NCI-H128 (cell line): ENCODE data around the gene SIM1.

Experiments
- DNase-seq: peaks from one replicate; lab custom pipeline; 2025; ENCODE audit not compliant: unreplicated experiment; lab: John Stamatoyannopoulos, UW

SIM1 gene

DNA sequence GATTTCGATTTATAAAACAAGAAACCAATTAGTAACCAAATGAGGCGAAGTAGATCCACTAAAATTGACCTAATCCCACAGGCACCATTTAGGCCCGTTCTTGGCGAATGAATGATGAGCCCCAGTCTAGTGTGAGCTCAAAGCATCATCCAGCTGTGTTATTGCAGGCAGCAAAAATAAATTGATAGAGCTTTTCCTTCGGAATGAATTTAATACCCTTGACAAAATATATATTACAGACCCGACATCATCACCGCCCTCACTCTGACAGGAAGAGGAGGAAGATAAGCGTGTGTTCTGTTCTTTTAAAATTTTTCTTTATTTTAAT is 7.8 kb downstream of the SIM1 start:
- no peak for DNase-seq

DNA sequence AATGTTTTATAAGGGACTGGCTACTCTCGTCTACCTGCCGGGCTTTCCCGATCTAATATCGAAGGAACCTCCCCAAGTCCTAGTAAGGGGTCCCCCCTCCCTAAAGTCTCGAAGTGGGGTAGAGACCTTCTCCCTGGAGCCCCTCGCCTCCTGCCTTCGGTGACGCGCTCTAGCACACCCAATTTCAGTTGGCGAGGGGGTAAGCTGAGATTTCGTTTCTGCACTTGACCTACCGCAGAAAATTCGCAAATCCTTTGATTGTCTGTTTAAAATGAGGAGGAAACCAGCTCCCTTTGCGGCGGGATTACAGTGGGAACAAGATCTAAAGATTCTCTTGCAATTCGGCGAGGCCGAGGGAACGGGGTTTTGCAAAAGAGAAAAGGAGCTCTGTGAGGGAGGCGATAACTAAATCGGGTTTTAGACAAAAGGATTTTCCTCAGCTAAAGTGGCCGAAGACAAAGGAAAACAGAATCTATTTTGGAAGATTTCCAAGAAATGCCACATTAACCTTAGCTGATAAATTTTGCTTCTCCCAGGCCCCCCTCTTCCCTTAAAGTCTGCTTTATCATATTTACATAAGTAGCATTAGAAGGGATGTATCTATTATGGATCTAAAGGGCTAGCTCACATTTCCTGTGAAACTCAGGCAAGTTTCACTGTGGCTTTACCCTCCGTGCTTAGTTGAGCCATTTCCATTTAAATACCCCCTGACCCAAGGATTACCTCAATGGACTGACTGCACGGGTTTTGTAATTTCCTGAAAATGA is 8.4 kb downstream of the SIM1 start:
- DNase-seq: no peak

DNA sequence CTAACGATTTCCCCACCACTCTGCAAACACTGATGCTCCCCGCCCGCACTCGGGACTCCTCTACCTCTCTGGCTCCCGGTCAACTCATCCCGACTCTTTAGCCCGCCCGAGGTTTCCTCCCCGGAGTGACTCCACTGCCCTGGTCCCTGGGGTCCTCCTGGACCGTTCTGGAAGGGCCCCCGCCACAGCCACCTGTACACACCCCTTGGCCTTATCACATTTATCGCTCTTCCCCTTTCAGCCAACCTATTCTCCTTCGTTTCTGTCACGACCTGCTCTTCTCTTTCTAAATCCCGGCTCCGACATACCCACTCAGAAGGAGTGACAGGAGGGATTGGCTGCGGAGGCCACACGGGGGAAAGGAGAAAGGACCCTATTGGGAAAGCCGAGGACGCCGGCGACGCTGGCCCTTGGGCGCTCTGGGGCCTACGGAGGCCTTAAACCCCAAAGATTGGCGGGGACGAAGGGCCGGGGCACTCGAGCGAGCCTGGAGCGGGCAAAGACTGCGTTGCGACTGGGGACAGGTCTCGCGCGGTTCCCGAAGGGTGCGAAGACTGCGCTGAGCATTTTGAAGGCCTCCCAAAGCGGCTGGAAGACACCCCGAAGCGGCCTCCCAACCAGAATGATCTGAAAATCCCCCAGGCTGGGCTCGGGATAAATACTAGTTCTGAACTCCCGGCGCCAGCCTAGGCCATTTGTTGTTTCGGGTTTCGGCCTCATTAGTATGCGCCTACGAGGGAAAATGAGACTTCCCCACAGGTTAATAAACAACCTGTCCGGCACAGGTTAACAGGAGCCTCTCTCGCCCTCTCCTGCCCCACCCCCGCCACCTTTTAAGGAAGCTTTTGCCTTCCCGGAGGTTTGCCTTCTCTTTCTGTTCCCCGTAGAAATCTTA is 9.2 kb downstream of the SIM1 start:
- no peak for DNase-seq

DNA sequence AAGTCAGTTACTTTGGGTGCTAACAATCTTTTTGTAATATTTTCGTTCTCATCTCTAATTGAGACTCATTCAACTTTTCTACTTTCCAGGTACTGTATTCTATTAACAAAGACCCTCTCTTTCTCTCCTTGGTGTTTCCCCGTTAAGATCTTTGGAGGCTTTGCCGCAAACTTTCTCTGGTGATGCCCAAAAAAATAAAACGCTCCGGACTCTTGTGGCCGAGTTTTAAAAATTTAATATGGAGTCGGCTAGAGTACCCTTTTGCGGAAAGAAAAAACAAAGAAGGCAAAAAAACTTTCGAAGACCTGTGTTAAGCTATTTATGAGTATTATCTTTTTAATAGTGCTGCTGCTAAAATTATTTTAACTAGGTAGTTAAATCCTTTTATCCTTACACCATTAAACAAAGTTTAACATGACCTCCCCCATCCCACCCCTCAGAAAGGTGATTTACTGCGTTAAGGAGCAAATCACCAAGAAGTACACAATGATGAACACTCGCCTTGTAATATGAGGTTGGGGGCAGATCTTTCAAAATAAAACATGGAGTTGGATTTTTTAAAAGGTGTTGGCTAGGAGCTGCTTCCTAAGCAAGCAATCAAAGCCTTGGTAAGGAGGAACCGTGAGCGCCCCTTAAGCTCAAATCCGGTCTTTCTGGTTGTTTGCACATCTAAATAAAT is 10.0 kb downstream of the SIM1 start:
- no peak for DNase-seq

DNA sequence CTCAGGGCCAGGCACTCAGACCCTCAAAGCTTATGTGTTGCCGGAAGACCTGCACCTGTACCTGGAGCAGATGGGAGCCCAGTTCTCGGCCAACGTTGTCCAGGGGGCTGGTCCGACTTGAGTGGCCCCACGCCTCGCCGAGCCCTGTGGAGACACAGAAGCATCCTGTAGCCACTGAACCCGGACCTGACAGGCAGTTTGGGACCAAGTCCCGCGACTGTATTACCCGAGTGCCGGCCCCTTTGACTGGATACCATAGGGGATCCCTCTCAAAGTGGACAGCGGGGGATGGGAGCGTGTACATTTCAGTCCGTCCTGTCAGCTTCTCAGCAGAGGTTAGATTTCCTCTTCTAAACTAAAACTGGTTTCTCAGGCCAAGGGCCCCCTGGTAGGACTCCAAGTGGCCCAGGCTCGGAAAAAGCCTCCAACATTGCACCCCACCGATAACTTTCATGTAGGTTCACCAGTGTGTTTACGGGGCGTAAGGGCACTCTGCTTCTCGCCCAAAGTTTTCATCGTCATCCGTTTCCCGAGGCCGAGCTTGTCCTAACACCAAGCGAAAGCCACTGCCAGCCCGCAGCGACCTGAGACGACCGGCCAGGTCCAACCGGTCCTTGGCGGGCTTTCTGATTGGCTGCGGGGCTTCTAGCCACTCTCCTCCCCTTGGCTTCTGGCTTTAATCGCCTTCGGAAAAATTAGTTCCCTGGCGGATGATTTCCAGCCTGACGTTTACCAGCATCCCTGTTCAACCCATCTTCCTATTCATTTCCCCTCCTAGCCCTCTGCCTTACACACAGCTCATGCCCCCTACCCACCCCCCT is 10.8 kb downstream of the SIM1 start:
- no peak for DNase-seq

DNA sequence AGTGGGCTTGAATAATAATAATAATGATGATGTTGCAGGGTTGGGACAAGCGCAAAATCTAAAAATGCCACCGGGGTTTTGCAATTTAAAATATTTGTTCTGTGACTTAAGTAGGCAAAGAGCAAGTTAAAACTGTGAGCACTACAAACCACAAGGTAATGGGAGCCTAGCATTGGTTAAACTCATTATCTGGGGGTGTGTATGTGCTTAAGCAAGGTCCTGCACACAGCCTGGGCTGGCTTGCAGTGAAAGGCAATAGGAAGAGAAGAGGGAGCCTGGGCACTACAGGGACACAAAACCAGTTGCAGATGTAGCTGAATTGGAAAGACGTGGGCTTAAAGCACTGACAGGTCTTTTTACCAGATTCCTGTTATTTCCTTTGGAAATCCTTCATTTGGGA is 11.7 kb downstream of the SIM1 start:
- no peak for DNase-seq

DNA sequence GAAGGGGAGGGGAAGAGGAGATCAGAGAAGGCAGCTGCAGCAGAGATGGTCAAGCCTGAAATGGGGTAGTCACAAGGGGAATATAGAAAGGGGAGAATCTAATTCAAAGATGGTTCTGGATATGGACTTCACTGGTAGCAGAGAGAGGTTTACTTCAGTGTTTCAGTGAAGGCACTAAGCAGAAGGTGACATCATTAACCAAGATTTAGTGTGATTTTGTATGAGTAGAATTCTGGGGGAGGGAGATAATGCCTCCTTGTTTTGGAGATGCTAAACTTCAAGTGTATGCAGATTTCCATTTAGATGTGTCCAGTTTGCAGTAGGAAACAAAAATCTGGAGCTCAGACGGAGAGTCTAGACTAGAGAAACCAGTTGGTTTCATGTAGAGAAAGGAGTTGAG is 13.1 kb downstream of the SIM1 start:
- no peak for DNase-seq

DNA sequence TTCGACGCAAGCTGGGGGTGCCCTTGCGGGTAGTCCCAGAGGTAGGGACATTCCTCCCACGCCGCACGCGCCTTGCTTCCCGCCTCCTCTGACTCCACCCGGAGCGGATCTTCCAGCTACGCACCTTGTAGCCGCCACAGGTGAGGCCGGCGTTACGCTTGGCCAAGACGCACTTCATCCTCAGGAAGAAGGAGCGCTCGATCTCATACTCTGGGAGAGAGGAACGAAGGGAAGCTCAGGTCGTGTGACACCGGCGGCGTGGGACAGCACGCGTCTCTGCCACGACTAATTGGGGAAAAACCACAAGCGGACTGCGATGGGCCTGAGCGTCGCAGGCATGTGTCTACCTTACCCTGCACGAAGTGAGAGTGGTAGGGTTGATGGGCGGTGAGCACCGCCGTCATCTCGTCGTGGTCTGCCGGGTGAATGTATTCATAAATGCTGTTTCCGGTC is 15.5 kb downstream of the SIM1 start:
- DNase-seq: no peak

DNA sequence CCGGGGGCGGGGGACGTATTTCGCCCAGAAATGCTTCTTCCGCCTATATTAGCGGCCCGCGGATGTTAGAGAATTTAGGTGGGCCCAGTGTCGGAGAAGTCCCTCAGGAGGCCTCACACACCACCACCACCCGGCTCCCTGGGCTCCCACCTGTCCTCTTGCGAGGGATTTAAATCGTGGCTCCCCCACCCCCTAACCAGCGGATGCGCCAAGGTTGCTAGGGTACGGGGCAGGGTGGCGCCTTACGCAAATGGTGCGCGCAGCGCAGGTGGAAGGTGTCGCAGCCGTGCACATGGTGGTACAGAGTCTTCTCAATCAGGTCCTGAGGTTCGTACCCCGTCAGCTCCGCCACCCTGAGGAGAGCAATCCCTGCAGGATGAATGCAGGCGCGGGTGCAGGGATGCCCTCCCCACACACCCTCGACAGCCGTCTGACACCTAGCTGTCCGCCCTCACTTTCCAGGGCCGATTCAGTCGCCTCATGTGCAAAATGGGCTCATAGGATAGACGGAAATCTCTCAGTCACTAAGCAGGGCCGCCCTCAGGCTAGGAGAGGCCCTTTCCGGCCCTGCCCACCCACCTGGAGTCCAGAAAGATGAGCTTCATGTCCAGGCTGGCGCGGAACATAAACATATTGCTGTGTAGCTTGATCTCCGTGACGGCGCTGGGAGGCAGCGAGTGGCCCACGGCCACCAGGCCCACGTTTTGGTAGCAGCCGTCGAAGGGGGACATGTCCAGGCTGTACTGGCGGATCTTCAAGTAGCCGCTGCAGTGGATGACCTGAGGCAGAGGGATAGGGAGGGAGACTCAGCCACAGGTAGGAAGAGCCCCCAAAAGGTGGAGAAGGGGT is 16.6 kb downstream of the SIM1 start:
- no peak for DNase-seq

DNA sequence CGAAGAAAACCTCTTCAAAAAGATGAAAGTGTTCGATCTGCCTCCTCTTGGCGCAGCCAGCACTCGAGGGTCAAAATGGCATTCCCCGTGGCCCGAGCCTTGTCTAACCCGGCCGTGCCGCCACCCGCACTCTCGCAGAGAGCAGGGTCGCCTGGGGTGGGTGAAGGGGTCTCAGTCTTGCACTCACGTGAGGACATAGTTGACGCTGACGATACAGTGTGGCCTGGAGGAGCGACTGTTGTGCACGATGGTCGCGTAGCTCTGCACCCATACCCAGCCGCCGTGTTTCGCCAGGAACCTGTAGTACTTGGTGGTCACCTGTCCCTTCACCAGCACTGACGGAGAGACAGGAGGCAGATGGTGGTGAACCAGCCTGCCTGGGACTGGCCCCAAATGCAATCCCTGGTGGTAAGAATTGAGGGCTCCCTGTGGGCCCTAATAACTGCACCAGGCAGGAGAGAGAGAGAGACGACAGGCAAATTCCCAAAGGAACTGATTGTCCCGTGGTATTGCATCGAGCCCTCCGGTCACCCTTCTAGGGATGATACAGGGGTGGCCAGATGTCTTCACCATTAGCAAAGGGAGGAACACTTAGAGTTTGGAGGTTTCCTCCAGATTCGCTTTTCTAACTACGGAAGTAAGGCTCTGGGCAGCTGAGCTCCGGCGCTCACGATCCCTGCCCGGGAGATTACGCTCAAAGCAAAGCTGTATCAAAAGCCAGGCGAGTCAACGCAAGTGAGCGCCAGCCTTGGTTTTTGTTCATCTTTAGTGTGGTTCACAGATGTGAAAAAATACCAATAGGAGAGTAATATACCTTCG is 17.4 kb downstream of the SIM1 start:
- DNase-seq: no peak

DNA sequence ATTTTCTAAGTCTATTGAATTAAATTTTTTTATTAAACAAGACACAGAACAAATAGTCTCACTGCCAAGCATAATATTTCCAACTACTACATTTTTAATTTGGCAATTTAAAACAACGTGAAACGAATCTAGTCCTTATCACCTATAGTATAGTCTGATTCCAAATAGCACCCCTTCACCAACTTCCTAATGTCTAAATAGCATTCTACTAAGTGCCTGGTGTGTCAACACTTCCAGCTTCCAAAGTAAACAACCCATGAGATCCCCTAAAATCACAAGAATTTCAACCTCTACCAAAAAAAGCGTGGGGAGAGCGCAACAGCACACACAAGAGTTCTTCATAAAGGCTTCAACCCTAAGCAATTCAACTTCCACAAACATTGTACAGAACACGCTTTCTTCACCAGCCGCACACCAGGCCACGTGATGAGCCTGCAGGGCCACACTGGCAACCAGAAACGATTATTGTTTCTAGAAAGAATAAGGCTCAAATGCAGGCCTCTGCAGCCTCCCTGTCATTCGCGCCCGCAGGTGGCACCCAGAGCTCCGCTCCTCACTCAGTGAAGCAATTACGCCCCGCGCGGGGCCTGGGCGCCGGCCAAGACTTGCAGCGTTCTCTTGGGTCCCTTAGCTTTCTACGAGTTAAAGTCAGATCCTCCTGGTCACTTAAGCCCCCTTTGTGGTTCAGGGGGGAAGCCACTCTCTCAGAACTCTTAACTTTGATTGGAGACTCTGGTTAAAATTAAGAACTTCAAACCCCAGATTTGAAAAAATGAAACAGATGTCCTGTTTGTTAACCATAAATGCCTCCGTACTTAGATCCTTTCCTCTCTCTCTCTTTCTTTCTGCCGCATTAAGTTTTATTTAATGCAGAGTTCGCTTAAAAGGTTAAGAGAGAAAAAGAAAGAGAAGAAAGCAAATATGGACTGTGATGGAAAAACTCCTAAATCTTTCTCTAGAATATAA is 18.3 kb downstream of the SIM1 start:
- no peak for DNase-seq

DNA sequence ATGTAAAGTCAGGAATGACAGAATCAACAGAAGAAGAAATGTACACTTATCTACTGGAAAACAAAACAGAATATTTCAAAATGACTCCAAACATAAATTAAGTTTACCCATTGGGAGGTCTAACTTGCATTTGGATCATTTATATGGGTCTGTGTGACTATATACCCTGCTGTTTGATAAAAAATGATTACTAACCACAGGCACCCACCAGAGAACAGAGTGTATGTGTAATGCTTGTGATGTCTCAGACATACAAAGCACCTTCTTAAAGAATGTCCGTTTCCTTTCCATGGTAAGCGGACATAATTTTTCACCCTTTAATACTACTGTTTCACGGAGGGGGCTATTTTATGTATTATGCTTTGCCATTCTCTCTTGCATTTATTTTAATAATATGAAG is 19.2 kb downstream of the SIM1 start:
- DNase-seq: no peak

DNA sequence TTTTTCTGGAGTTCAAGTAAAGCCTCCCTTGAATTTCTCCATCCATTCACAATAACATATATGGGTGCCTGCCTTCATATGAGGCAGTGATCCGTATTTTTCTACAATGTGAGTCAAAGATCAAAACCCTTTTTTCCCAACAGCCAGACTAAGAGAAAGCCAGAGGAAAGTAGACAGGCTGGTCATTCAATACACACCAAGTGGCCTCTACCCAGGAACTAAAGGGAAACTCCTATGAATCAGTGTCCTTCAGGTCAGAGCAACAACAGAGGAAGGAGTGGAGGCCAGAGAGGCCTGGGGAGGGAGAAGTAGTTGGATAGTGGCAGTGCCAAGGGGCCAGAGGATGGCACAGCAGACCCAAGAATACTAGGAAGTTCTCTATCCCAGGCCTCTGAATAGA is 23.8 kb downstream of the SIM1 start:
- DNase-seq: no peak

DNA sequence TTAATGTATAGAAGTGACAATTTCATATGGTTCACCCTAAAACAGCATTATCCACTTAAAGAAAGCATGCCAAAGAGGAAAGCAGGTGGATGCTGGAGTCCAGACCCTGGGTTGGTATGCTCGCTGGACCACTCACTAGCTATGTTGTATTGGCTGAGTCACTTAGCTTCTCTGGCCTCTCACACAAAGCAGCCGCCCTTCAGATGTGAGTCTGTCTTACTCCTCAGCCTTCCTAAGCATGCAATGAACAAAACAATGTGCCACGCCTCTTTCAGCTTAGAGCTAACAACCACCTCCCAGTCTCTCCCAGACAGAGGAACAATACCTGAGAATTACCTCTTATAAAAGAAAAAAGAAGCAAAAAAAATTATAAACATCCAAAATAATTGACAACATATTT is 29.4 kb downstream of the SIM1 start:
- DNase-seq: no peak

DNA sequence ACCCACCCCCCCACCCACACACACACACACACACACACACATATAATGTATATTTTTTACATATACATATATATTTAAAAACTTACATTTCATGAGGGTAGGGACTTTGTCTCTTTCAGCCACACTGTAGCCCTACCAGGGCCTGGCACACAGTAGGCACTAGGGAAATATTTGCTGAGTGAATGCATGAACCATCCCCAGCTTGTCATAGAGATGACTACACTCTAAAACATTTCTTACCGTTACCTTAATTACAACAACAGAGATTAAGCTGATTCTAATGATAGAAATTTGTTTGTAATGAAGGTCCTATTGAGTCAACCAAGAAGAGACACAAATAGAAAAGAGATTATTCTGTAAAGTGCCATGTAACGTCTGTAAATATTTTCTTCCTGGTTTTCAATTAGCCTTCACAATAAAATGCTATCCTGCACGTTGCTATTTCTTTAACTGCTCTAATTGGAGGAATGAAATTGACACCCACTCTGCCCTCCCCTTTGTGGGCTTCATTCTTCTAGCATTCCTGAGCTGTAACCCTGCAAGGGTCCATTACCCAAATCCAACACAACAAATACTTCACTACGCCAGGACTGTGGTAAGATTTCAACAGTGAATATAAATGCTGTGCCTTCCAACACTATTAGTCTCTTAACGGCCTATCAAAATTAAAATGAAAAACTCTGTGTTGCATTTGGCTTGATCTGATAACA is 30.8 kb downstream of the SIM1 start:
- no peak for DNase-seq

DNA sequence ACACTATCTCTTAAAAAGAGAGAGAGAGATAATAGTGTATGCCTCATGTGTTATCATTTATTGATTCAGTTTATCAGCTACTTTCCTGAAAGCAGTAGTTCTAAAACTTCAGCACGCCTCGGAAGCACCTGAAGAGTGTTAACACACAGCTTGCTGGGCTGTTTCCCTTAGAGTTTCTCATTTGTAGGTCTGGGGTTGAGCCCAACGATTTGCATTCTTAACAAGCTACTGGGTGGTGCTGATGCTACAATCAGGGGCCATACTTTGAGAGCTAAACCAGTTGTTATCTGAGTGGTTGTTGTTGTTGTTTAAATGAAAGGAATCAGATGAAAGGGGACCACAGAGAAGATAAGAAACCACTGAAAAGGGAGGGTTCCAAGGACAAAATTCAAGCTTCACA is 32.6 kb downstream of the SIM1 start:
- DNase-seq: no peak

DNA sequence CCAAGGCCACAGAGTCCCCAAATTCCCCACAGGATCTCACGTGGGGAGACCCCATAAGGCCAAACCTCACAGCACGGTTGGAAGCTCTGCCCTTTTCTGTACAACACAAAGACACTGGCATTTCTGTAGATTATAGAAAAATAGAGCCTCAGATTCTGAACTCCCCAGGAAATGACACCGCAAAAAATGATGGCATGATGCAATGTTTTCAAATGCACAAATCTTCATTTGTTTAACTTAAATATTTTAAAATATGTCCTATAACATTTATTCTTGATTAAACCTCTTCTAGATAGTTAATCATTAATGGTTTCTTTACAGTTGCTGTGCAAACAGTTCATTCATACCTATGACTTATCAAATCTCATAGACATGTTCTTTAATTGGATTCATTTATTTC is 33.8 kb downstream of the SIM1 start:
- no peak for DNase-seq

DNA sequence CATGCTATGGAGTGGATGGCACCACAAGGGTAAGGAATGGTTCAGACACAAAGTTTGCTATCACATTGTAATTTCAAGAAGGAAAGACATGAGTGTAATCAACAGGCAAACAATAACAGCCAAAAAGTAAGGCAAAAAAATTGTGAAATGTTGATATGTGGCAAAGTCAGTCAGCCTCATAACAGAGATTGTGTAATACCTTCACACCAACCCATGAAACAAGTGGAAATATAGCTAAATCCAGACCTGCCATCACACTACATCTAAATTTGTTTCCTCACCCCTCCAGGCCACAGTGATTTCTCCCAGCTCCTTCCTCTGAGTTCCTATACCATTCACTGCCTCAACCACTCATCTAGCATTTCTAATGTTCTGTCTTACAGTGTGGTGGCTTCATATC is 37.3 kb downstream of the SIM1 start:
- no peak for DNase-seq
